HG02981 (cell line): ENCODE measurements around the gene C2orf92.

Experiments
- ATAC-seq: cut with Tn5 transposase; IDR thresholded peaks from one replicate; pipeline ENCODE4 v1.9.1; 2021; ENCODE audit warnings: mild to moderate bottlenecking, moderate library complexity; ENCODE audit not compliant: unreplicated experiment

Gene C2orf92

GRCh38 chr2:97740590-97741182 is 71.2 kb downstream of the C2orf92 start:
- ATAC-seq, result no peak

- ATAC-seq, result no peak
These were observed 71.7 kb downstream of the C2orf92 start for GRCh38 chr2:97741251-97741650.

- ATAC-seq, result no peak
These were observed 72.2 kb downstream of the C2orf92 start for GRCh38 chr2:97741686-97742085.

DNA sequence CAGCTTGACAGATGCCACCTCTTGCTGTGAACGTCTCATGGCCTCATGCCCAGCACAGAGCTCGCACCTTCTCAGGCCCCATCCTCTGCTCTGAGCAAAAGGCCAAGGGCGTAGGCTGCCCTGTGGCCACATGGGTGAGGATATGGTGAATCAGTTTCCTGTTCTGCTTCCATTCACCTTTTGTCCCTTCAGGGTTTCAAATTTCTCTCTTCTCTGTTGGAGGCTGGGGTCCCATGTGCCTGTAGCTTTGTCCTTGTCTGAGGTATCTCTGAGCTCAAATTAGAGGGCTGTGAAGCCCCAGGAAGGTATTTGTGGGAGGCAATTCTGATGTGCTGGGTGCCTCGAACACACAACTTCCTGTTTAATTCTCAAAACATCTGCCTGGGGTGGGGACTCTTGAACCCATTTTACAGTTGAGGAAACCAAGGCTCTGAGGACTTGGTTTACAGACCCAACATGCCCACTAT is 72.9 kb downstream of the C2orf92 start:
- no peak for ATAC-seq

DNA sequence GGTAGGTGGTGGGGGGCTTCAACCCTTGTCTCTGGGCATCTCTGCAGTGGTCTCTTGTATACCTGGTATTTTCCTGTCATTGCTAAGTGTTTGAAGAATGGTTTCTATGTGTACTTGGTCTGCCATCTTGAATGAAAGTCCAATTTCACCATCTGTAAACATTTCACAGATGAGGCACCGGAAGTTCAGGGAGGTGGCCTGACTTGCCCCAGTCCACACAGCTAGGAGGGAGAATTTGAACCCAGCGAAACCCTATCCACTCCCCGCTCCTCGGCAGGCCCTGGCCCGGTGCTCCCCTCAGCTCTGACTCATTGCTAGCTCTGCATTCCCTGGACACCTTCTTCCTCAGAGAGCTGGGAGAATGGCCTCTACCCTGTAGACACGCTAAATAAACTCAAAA is 74.4 kb downstream of the C2orf92 start:
- no peak for ATAC-seq

- no peak for ATAC-seq
These were observed 76.1 kb downstream of the C2orf92 start for GRCh38 chr2:97745474-97746174.

DNA sequence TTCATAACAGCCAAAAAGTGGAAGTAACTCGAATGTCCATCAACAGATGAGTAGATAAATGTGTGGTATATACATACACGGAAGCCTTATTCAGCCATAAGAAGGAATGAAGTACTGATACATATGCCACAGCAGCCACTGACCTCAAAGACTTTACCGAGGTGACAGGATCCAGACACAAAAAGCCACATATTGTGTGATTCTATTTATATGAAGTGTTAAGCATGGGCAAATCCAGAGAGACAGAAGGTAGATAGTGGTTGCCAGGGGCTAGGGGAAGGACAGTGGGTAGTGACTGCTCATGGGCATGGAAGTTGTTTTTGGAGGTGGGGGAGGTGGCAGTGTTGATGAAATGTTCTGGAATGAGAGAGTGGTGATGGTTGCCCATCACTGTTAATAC is 77.8 kb downstream of the C2orf92 start:
- ATAC-seq, result no peak

GRCh38 chr2:97747716-97748115 is 78.2 kb downstream of the C2orf92 start:
- ATAC-seq, result no peak

GRCh38 chr2:97749581-97749980 is 80.1 kb downstream of the C2orf92 start:
- no peak for ATAC-seq

- ATAC-seq, result no peak
These were observed 80.5 kb downstream of the C2orf92 start for GRCh38 chr2:97750017-97750416.

DNA sequence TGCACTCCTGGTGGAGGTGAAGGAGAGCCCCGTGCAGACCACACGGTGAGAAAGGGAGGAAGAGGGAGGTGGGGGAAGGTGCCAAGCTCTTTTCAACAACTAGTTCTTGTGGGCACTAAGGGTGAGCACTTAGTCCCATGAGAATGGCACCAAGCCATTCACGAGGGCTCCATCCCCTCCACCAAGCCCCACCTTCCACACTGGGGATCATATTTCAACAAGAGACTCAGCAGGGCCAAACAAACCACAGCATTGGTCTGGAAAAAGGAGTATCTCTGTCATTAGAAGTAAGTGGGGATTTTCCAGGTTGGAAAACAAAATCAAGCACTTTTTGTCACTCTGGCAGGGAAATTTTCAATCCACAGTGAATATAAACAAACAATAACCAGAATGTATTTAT is 82.2 kb downstream of the C2orf92 start:
- ATAC-seq, result no peak
